A549 (cell line): Measurements from ENCODE around the gene PSME4.
A peak's percentile ranks its signal among the peaks of the same experiment; 100 is the strongest.

ENCODE experiments used
- CEBPB ChIP-seq, 2 experiments: fragments of >200 bp in 1 of 2; sonication (Bioruptor Twin) in 1 of 2; formaldehyde crosslinking in 1 of 2; IDR thresholded peaks; 2 replicates each; pipeline ENCODE4 v1.6.1; 2012 to 2016
- JUNB ChIP-seq: fragments of >200 bp; sonication (Bioruptor Twin); formaldehyde crosslinking; IDR thresholded peaks from 2 replicates; pipeline ENCODE4 v1.6.1; 2016
- MAFK ChIP-seq: fragments of 450-650 bp; IDR thresholded peaks from 2 replicates; pipeline ENCODE4 v1.6.1; 2014; ENCODE audit not compliant: partially characterized antibody
- MYC ChIP-seq: IDR thresholded peaks from 2 replicates; pipeline ENCODE4 v1.6.1; 2012; ENCODE audit warnings: mild to moderate bottlenecking, inconsistent platforms, low read length, improper control_type of control experiment, borderline replicate concordance
- RAD21 ChIP-seq, 2 experiments: fragments of >200 bp in 1 of 2; sonication (Bioruptor Twin) in 1 of 2; formaldehyde crosslinking in 1 of 2; IDR thresholded peaks in 1 of 2; conservative IDR thresholded peaks in 1 of 2; 2 replicates in 1 of 2; 3 replicates in 1 of 2; pipeline ENCODE4 v1.6.1; 2012 to 2018; ENCODE audit warnings: inconsistent platforms in 1 of 2
- SMC3 ChIP-seq: fragments of >200 bp; sonication (Bioruptor Twin); formaldehyde crosslinking; IDR thresholded peaks from 3 replicates; pipeline ENCODE4 v1.6.1; 2018; ENCODE audit warnings: inconsistent platforms
- ZFP36 ChIP-seq: fragments of 450-650 bp; IDR thresholded peaks from 2 replicates; pipeline ENCODE4 v1.6.1; 2014; ENCODE audit warnings: borderline replicate concordance; ENCODE audit not compliant: partially characterized antibody
- TF ChIP-seq, protein P1 (sequence below): fragments of >200 bp; sonication (Bioruptor Twin); formaldehyde crosslinking; IDR thresholded peaks from 3 replicates; pipeline ENCODE4 v1.5.1; 2016
- TF ChIP-seq, protein P2 (sequence below): fragments of 150-350 bp; IDR thresholded peaks from 2 replicates; pipeline ENCODE4 v1.6.1; 2014; ENCODE audit warnings: low read depth, mild to moderate bottlenecking, low read length
- TF ChIP-seq, protein P3 (sequence below): IDR thresholded peaks from 2 replicates; pipeline ENCODE4 v1.6.1; 2012

DNA sequence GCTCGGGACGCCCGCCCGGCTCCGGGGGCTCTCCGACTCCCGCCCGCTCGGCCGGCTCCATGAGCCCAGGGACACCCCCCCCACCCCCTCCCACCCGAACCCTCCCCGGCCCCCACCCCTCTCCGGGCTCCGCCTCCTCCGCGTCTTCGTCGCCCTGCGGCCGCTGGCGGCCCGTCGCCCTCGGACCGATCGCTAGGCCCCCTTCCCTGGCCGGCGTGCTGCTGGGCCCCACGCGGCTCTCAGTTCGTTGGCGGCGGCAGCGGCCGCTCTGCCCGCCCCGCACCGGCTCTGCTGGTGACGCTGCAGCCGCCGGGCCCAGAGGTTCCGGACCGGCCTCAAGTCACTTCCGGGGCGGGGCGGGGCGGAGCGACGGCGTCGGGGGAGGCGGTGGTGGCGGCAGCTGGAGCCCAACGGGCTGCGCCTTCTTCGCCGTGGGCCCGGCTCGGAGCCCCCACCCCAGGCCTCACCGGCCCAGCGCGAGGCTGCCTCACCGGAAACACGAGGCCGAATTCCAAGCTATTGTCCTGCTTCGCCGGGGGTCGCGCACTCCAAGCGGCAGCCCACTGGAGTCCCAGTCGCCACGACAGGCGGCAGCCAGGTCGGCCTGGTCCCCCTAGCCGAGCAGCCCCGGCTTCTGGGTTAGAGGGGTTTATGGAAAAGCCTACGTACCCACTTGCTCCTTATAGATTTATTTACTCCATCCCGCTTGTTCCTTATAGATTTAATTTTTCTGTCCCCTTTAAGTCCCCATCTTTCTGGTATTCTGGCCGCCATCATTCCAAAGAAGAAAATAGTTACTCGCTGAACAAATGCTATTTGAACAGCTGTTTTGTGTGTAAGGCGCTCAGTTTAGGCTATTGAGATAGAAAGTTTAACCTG lies at the start of gene PSME4:
- TF ChIP-seq, protein P1, sequence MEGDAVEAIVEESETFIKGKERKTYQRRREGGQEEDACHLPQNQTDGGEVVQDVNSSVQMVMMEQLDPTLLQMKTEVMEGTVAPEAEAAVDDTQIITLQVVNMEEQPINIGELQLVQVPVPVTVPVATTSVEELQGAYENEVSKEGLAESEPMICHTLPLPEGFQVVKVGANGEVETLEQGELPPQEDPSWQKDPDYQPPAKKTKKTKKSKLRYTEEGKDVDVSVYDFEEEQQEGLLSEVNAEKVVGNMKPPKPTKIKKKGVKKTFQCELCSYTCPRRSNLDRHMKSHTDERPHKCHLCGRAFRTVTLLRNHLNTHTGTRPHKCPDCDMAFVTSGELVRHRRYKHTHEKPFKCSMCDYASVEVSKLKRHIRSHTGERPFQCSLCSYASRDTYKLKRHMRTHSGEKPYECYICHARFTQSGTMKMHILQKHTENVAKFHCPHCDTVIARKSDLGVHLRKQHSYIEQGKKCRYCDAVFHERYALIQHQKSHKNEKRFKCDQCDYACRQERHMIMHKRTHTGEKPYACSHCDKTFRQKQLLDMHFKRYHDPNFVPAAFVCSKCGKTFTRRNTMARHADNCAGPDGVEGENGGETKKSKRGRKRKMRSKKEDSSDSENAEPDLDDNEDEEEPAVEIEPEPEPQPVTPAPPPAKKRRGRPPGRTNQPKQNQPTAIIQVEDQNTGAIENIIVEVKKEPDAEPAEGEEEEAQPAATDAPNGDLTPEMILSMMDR, result no peak
- TF ChIP-seq ZFP36 (no peak), JUNB (no peak), MYC (peak; percentile 76; the same call in 1 of the 2 replicates), MAFK (no peak), RAD21 (conservative IDR thresholded peaks at IDR 0.05 in 1 of 2, IDR thresholded peaks at IDR 0.05 in 1 of 2) (no peak), SMC3 (no peak), CEBPB (IDR thresholded peaks at IDR 0.05) (no peak)
- TF ChIP-seq, protein P2, sequence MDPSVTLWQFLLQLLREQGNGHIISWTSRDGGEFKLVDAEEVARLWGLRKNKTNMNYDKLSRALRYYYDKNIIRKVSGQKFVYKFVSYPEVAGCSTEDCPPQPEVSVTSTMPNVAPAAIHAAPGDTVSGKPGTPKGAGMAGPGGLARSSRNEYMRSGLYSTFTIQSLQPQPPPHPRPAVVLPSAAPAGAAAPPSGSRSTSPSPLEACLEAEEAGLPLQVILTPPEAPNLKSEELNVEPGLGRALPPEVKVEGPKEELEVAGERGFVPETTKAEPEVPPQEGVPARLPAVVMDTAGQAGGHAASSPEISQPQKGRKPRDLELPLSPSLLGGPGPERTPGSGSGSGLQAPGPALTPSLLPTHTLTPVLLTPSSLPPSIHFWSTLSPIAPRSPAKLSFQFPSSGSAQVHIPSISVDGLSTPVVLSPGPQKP, result no peak
- TF ChIP-seq, protein P3, sequence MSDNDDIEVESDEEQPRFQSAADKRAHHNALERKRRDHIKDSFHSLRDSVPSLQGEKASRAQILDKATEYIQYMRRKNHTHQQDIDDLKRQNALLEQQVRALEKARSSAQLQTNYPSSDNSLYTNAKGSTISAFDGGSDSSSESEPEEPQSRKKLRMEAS, result peak; percentile 53
